HepG2 (cell line): ENCODE results near the gene CPEB3. TPM values are rescaled to one million over a fixed set of nuclear protein-coding genes. Genes with fewer than 3 reads are reported as not detected.

Experiments
- EP300 ChIP-seq, 3 experiments: sonication (generic) in 1 of 3; formaldehyde crosslinking in 1 of 3; IDR thresholded peaks; 2 replicates each; pipeline versions ENCODE4 v1.5.1 to v1.6.1; 2011 to 2020; ENCODE audit warnings: low read depth in 2 of 3, low read length in 2 of 3, borderline replicate concordance in 1 of 3, improper control_type of control experiment in 1 of 3, mild to moderate bottlenecking in 1 of 3, missing genetic modification reagents in 1 of 3, moderate library complexity in 1 of 3
- FOXO1 ChIP-seq: sonication (generic); formaldehyde crosslinking; IDR thresholded peaks from 2 replicates; pipeline ENCODE4 v1.4.0; 2020; ENCODE audit warnings: missing genetic modification reagents
- IKZF1 ChIP-seq: fragments of 450-650 bp; IDR thresholded peaks from 2 replicates; pipeline ENCODE4 v1.7.1; 2016
- MXD3 ChIP-seq: IDR thresholded peaks from 2 replicates; pipeline ENCODE4 v1.6.1; 2016; ENCODE audit warnings: mild to moderate bottlenecking, missing biosample characterization, missing genetic modification reagents
- NPAS2 ChIP-seq: sonication (generic); formaldehyde crosslinking; IDR thresholded peaks from 2 replicates; pipeline ENCODE4 v1.8.0; 2022; ENCODE audit warnings: mild to moderate bottlenecking, missing genetic modification reagents, borderline replicate concordance
- PHF8 ChIP-seq: sonication (generic); formaldehyde crosslinking; IDR thresholded peaks from 2 replicates; pipeline ENCODE4 v1.5.0; 2020; ENCODE audit warnings: missing genetic modification reagents
- POLR2A ChIP-seq, 2 experiments: IDR thresholded peaks; 2 replicates each; pipeline ENCODE4 v1.6.1; 2011; ENCODE audit warnings: low read depth in 2 of 2, low read length in 2 of 2, mild to moderate bottlenecking in 1 of 2, moderate library complexity in 1 of 2; ENCODE audit not compliant: insufficient read depth in 1 of 2
- REPIN1 ChIP-seq: sonication (generic); formaldehyde crosslinking; IDR thresholded peaks from 2 replicates; pipeline ENCODE4 v1.8.0; 2022; ENCODE audit warnings: missing genetic modification reagents, low read depth, mild to moderate bottlenecking, borderline replicate concordance
- TOE1 ChIP-seq: sonication (generic); formaldehyde crosslinking; IDR thresholded peaks from 2 replicates; pipeline ENCODE4 v1.4.0; 2020; ENCODE audit warnings: mild to moderate bottlenecking, missing genetic modification reagents
- YEATS4 ChIP-seq: sonication (generic); formaldehyde crosslinking; IDR thresholded peaks from 2 replicates; pipeline ENCODE4 v1.4.0; 2020; ENCODE audit warnings: missing genetic modification reagents, borderline replicate concordance
- ZNF235 ChIP-seq: sonication (generic); formaldehyde crosslinking; IDR thresholded peaks from 2 replicates; pipeline ENCODE4 v1.8.1; 2023; ENCODE audit warnings: mild to moderate bottlenecking, missing genetic modification reagents, borderline replicate concordance
- ZNF331 ChIP-seq: sonication (generic); formaldehyde crosslinking; IDR thresholded peaks from 2 replicates; pipeline ENCODE4 v1.4.0; 2020; ENCODE audit warnings: missing genetic modification reagents
- ZNF609 ChIP-seq: sonication (generic); formaldehyde crosslinking; IDR thresholded peaks from 2 replicates; pipeline ENCODE4 v1.4.0; 2020; ENCODE audit warnings: mild to moderate bottlenecking, missing genetic modification reagents, borderline replicate concordance
- ZNF670 ChIP-seq: sonication (generic); formaldehyde crosslinking; IDR thresholded peaks from 2 replicates; pipeline ENCODE4 v1.8.0; 2022; ENCODE audit warnings: mild to moderate bottlenecking, missing genetic modification reagents, borderline replicate concordance
- ZSCAN22 ChIP-seq: sonication (generic); formaldehyde crosslinking; IDR thresholded peaks from 2 replicates; pipeline ENCODE4 v1.4.0; 2020; ENCODE audit warnings: mild to moderate bottlenecking, missing genetic modification reagents
- polyA plus RNA-seq, 8 experiments: library from polyadenylated mRNA; depleted of rRNA in 3 of 8; stranded (reverse) in 7 of 8; unstranded in 1 of 8; fragments of >200 nt; fragmentation: Illumina TruSeq in 4 of 8; extraction: Trizol in 4 of 8; gene quantifications; 2 replicates each; pipeline versions ENCODE4 v1.2.1 to v1.2.3, GENCODE V29; 2011 to 2016; ENCODE audit warnings: low read depth in 4 of 8, missing spikeins in 1 of 8, mixed read lengths in 1 of 8; ENCODE audit not compliant: insufficient read depth in 1 of 8
- total RNA-seq, 5 experiments: library from RNA; depleted of rRNA; stranded (reverse); fragments of >200 nt; fragmentation: Illumina TruSeq; extraction: Trizol; gene quantifications; 2 replicates each; pipeline ENCODE4 v1.2.3, GENCODE V29; 2016; ENCODE audit warnings: low read depth in 1 of 5
- TF ChIP-seq, protein P1 (sequence below): sonication (generic); formaldehyde crosslinking; IDR thresholded peaks from 2 replicates; pipeline ENCODE4 v1.4.0; 2020; ENCODE audit warnings: missing genetic modification reagents
- TF ChIP-seq, protein P2 (sequence below): sonication (generic); formaldehyde crosslinking; conservative IDR thresholded peaks from 2 replicates; pipeline ENCODE4 v1.8.0; 2022; ENCODE audit warnings: missing genetic modification reagents
- TF ChIP-seq, protein P3 (sequence below): sonication (generic); formaldehyde crosslinking; IDR thresholded peaks from 2 replicates; pipeline ENCODE4 v1.5.0; 2020; ENCODE audit warnings: mild to moderate bottlenecking, missing genetic modification reagents, borderline replicate concordance

CPEB3 gene
- total and polyA plus RNA-seq, 2 of the 13 experiments (the other 11 are each of a cell fraction or from before 2014, with no cell fraction given) = 0.66 to 0.70 TPM

- TF ChIP-seq EP300 (IDR thresholded peaks at IDR 0.05; ENCODE audit: low read depth in 2 of 2, low read length in 2 of 2) (peak in 1 of 2 experiments; percentile 8; a peak in 1 of 4 replicates), EP300 (CRISPR knock-in tag; IDR thresholded peaks at IDR 0.05; ENCODE audit: borderline replicate concordance) (peak; percentile 14; the same call in 1 of the 2 replicates), PHF8 (peak; percentile 98), FOXO1 (CRISPR knock-in tag) (peak; percentile 34; the same call in 1 of the 2 replicates), TOE1 (CRISPR knock-in tag) (no peak), NPAS2 (CRISPR knock-in tag) (no peak), ZNF670 (no peak; the same call in 1 of the 2 replicates), MXD3 (CRISPR knock-in tag) (peak; percentile 74; the same call in 1 of the 2 replicates), ZSCAN22 (peak; percentile 92), IKZF1 (no peak), YEATS4 (CRISPR knock-in tag) (peak; percentile 83; the same call in 1 of the 2 replicates), ZNF609 (peak; percentile 67; the same call in 1 of the 2 replicates), ZNF235 (CRISPR knock-in tag) (peak; percentile 64; the same call in 1 of the 2 replicates), REPIN1 (CRISPR knock-in tag) (peak; percentile 91), ZNF331 (0 out of 2 replicates have a peak, but pooled peaks have one; percentile 51), POLR2A (IDR thresholded peaks at IDR 0.05; ENCODE audit: insufficient read depth in 1 of 2, low read depth in 2 of 2, low read length in 2 of 2) (peak; percentile 57 to 67; a peak in 3 of 4 replicates)
- TF ChIP-seq, protein P1, sequence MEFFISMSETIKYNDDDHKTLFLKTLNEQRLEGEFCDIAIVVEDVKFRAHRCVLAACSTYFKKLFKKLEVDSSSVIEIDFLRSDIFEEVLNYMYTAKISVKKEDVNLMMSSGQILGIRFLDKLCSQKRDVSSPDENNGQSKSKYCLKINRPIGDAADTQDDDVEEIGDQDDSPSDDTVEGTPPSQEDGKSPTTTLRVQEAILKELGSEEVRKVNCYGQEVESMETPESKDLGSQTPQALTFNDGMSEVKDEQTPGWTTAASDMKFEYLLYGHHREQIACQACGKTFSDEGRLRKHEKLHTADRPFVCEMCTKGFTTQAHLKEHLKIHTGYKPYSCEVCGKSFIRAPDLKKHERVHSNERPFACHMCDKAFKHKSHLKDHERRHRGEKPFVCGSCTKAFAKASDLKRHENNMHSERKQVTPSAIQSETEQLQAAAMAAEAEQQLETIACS (CRISPR knock-in tag) = no peak
- TF ChIP-seq, protein P2, sequence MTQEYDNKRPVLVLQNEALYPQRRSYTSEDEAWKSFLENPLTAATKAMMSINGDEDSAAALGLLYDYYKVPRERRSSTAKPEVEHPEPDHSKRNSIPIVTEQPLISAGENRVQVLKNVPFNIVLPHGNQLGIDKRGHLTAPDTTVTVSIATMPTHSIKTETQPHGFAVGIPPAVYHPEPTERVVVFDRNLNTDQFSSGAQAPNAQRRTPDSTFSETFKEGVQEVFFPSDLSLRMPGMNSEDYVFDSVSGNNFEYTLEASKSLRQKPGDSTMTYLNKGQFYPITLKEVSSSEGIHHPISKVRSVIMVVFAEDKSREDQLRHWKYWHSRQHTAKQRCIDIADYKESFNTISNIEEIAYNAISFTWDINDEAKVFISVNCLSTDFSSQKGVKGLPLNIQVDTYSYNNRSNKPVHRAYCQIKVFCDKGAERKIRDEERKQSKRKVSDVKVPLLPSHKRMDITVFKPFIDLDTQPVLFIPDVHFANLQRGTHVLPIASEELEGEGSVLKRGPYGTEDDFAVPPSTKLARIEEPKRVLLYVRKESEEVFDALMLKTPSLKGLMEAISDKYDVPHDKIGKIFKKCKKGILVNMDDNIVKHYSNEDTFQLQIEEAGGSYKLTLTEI (CRISPR knock-in tag) = no peak
- TF ChIP-seq, protein P3, sequence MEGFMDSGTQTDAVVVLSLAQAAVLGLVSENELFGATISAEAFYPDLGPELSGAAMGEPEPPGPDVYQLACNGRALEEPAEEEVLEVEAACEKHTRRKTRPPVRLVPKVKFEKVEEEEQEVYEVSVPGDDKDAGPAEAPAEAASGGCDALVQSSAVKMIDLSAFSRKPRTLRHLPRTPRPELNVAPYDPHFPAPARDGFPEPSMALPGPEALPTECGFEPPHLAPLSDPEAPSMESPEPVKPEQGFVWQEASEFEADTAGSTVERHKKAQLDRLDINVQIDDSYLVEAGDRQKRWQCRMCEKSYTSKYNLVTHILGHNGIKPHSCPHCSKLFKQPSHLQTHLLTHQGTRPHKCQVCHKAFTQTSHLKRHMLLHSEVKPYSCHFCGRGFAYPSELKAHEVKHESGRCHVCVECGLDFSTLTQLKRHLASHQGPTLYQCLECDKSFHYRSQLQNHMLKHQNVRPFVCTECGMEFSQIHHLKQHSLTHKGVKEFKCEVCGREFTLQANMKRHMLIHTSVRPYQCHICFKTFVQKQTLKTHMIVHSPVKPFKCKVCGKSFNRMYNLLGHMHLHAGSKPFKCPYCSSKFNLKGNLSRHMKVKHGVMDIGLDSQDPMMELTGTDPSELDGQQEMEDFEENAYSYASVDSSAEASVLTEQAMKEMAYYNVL (CRISPR knock-in tag) = no peak
Observed at GRCh38 chr10:92290837-92291615, at the start of gene CPEB3, which contains the start of gene MARCHF5 (continued).
